HepG2 (cell line): ENCODE data around the gene PRPSAP1.

Experiments
- ASH2L ChIP-seq: fragments of 300-600, 200-600 bp; sonication (generic); IDR thresholded peaks from 2 replicates; pipeline ENCODE4 v1.7.0; 2017; ENCODE audit warnings: low read depth, mild to moderate bottlenecking, moderate library complexity, mixed read lengths, low read length; ENCODE audit not compliant: insufficient read length
- ATF3 ChIP-seq: sonication (generic); formaldehyde crosslinking; IDR thresholded peaks from 2 replicates; pipeline ENCODE4 v1.4.0; 2020; ENCODE audit warnings: missing genetic modification reagents
- CTCF ChIP-seq: sonication (generic); formaldehyde crosslinking; IDR thresholded peaks from 2 replicates; pipeline ENCODE4 v1.5.0; 2020; ENCODE audit warnings: mild to moderate bottlenecking, missing genetic modification reagents, moderate library complexity
- MIER3 ChIP-seq: IDR thresholded peaks from 2 replicates; pipeline ENCODE4 v1.6.1; 2016; ENCODE audit warnings: missing compliant biosample characterization, borderline replicate concordance
- NFE2 ChIP-seq: sonication (generic); formaldehyde crosslinking; IDR thresholded peaks from 2 replicates; pipeline ENCODE4 v1.4.0; 2020; ENCODE audit warnings: missing genetic modification reagents
- PATZ1 ChIP-seq: sonication (generic); formaldehyde crosslinking; IDR thresholded peaks from 2 replicates; pipeline ENCODE4 v1.4.0; 2020; ENCODE audit warnings: missing genetic modification reagents
- POLR2A ChIP-seq, 2 experiments: IDR thresholded peaks; 2 replicates each; pipeline ENCODE4 v1.6.1; 2011; ENCODE audit warnings: low read depth in 2 of 2, low read length in 2 of 2, mild to moderate bottlenecking in 1 of 2, moderate library complexity in 1 of 2; ENCODE audit not compliant: insufficient read depth in 1 of 2
- POLR2AphosphoS2 ChIP-seq: IDR thresholded peaks from 2 replicates; pipeline ENCODE4 v1.6.1; 2011; ENCODE audit warnings: low read depth, low read length, improper control_type of control experiment
- POLR2AphosphoS5 ChIP-seq: IDR thresholded peaks from 2 replicates; pipeline ENCODE4 v1.6.1; 2012; ENCODE audit warnings: low read depth, low read length
- SNAPC5 ChIP-seq: sonication (generic); formaldehyde crosslinking; IDR thresholded peaks from 2 replicates; pipeline ENCODE4 v1.8.1; 2023; ENCODE audit warnings: mild to moderate bottlenecking, missing genetic modification reagents, borderline replicate concordance
- TFAP4 ChIP-seq: sonication (generic); IDR thresholded peaks from 2 replicates; pipeline ENCODE4 v1.6.1; 2016; ENCODE audit warnings: low read depth, borderline replicate concordance
- ZFP36 ChIP-seq: fragments of 150-350 bp; IDR thresholded peaks from 2 replicates; pipeline ENCODE4 v1.6.1; 2018; ENCODE audit warnings: borderline replicate concordance, low read length, low read depth; ENCODE audit not compliant: partially characterized antibody
- ZNF652 ChIP-seq: IDR thresholded peaks from 2 replicates; pipeline ENCODE4 v1.6.1; 2016; ENCODE audit warnings: low read depth, borderline replicate concordance

GRCh38 chr17:76384222-76384986 is 30.7 kb upstream of the PRPSAP1 start, which contains the start of gene SPHK1:
- TF ChIP-seq ATF3 (CRISPR knock-in tag) (peak; percentile 45; the same call in 1 of the 2 replicates), POLR2AphosphoS2 (no peak), ZFP36 (no peak), CTCF (CRISPR knock-in tag) (no peak; the same call in none of the 2 replicates), NFE2 (no peak), ZNF652 (CRISPR knock-in tag) (no peak), PATZ1 (peak; percentile 31; the same call in 1 of the 2 replicates), POLR2A (IDR thresholded peaks at IDR 0.05; ENCODE audit: insufficient read depth in 1 of 2, low read depth in 2 of 2, low read length in 2 of 2) (peak in 1 of 2 experiments; percentile 92; a peak in 2 of 4 replicates), SNAPC5 (0 out of 2 replicates have a peak, but pooled peaks have one; percentile 18), TFAP4 (no peak), MIER3 (CRISPR knock-in tag) (peak; percentile 47; the same call in 1 of the 2 replicates), ASH2L (peak; percentile 45), POLR2AphosphoS5 (peak; percentile 74)
